HG03045 (cell line): ENCODE data around the gene VEGFC.

ENCODE experiments used
- ATAC-seq: cut with Tn5 transposase; IDR thresholded peaks from one replicate; pipeline ENCODE4 v1.9.1; 2021; ENCODE audit warnings: mild to moderate bottlenecking, moderate library complexity; ENCODE audit not compliant: unreplicated experiment

VEGFC gene

GRCh38 chr4:176708771-176709311, 83.9 kb downstream of the VEGFC start:
- ATAC-seq, result no peak

- ATAC-seq, result no peak
These were observed 102.0 kb downstream of the VEGFC start for GRCh38 chr4:176690716-176691115.

- no peak for ATAC-seq
These were observed 112.0 kb downstream of the VEGFC start for GRCh38 chr4:176680668-176681180.

GRCh38 chr4:176676901-176677300, 115.8 kb downstream of the VEGFC start:
- ATAC-seq, result no peak

GRCh38 chr4:176675810-176676209, 116.9 kb downstream of the VEGFC start:
- ATAC-seq, result no peak

- ATAC-seq, result no peak
These were observed 121.2 kb downstream of the VEGFC start for GRCh38 chr4:176671532-176671931.

GRCh38 chr4:176668324-176668723, 124.4 kb downstream of the VEGFC start:
- no peak for ATAC-seq

- no peak for ATAC-seq
These were observed 127.8 kb downstream of the VEGFC start for GRCh38 chr4:176664964-176665363.

GRCh38 chr4:176660561-176660960, 132.2 kb downstream of the VEGFC start:
- ATAC-seq, result no peak

GRCh38 chr4:176656108-176656507, 136.6 kb downstream of the VEGFC start:
- no peak for ATAC-seq

GRCh38 chr4:176654565-176655216, 138.0 kb downstream of the VEGFC start:
- ATAC-seq, result no peak

- ATAC-seq, result no peak
These were observed 139.1 kb downstream of the VEGFC start for GRCh38 chr4:176653401-176654220.

- no peak for ATAC-seq
These were observed 146.4 kb downstream of the VEGFC start for GRCh38 chr4:176646311-176646710.

GRCh38 chr4:176645246-176645960, 147.3 kb downstream of the VEGFC start:
- ATAC-seq, result no peak

- ATAC-seq, result peak; percentile 47
These were observed 150.2 kb downstream of the VEGFC start for GRCh38 chr4:176642472-176642871.

GRCh38 chr4:176641237-176641636, 151.5 kb downstream of the VEGFC start:
- ATAC-seq, result no peak

GRCh38 chr4:176638992-176639391, 153.7 kb downstream of the VEGFC start:
- ATAC-seq, result no peak

- ATAC-seq, result no peak
These were observed 156.4 kb downstream of the VEGFC start for GRCh38 chr4:176636292-176636691.

- no peak for ATAC-seq
These were observed 157.1 kb downstream of the VEGFC start for GRCh38 chr4:176635372-176636261.
